Upper lobe of left lung (tissue), 4 donors: ENCODE measurements around the gene MAP1B.

Experiments used
- EP300 ChIP-seq, 4 donors: sonication (generic); formaldehyde crosslinking; IDR thresholded peaks; one replicate each; pipeline ENCODE4 v1.5.1; 2017; ENCODE audit warnings: antibody characterized with exemption in 4 of 4, control low read depth in 2 of 4
- POLR2A ChIP-seq, 4 donors: fragments of 450-650 bp; IDR thresholded peaks; one replicate each; pipeline ENCODE4 v1.5.1; 2016 to 2017; ENCODE audit warnings: antibody characterized with exemption in 4 of 4, mild to moderate bottlenecking in 2 of 4
- POLR2AphosphoS5 ChIP-seq, 2 donors: sonication (generic); formaldehyde crosslinking; IDR thresholded peaks; one replicate each; pipeline ENCODE4 v1.5.1; 2017; ENCODE audit warnings: antibody characterized with exemption in 2 of 2
- TF ChIP-seq, protein P1 (sequence below), 6 experiments: fragments of 450-650 bp in 4 of 6; fragments of 200-600 bp in 2 of 6; sonication (generic) in 2 of 6; IDR thresholded peaks; one replicate each; pipeline ENCODE4 v1.5.1; 2016 to 2019; ENCODE audit warnings: antibody characterized with exemption in 6 of 6

DNA sequence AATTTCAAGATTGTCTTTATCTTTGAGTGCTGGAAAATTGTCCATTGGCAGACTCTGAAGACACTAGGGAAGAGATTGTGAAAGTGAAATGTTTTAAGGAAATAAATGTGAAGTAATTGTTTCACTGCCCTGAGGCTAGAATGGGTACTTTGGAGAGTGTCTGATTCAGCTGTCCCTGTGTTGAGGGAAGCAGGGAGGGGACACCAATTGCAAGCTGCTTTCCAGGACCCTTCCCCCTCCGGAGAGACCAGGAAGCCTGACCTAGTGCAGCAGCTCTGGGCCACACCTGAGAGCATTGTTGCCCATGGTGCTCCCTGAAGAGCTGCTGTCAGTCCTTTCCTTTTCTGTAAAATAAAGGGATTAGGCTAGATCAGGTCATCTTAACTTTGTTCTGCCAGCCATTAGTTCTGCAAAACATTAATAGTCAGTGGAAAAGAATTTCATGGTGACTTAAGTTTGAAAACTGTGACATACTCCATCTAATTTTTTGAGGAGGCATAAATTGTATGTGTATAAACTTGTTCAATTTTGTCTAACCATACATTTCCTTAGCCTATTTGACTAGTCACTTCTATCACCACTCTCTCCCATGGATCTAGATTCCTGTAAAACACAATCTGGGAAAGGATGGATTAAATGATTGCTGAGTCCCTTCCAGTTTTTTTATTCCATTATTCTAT lies 18.8 kb downstream of the MAP1B start:
- TF ChIP-seq, protein P1, sequence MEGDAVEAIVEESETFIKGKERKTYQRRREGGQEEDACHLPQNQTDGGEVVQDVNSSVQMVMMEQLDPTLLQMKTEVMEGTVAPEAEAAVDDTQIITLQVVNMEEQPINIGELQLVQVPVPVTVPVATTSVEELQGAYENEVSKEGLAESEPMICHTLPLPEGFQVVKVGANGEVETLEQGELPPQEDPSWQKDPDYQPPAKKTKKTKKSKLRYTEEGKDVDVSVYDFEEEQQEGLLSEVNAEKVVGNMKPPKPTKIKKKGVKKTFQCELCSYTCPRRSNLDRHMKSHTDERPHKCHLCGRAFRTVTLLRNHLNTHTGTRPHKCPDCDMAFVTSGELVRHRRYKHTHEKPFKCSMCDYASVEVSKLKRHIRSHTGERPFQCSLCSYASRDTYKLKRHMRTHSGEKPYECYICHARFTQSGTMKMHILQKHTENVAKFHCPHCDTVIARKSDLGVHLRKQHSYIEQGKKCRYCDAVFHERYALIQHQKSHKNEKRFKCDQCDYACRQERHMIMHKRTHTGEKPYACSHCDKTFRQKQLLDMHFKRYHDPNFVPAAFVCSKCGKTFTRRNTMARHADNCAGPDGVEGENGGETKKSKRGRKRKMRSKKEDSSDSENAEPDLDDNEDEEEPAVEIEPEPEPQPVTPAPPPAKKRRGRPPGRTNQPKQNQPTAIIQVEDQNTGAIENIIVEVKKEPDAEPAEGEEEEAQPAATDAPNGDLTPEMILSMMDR (IDR thresholded peaks at IDR 0.05) = no peak
- TF ChIP-seq POLR2AphosphoS5 (IDR thresholded peaks at IDR 0.05) (no peak), POLR2A (IDR thresholded peaks at IDR 0.05) (no peak), EP300 (IDR thresholded peaks at IDR 0.05) (no peak)
